Gastrocnemius medialis (tissue), 4 donors: Measurements from ENCODE around the gene RAB4A.

Experiments
- CTCF ChIP-seq, 5 experiments: fragments of 450-650 bp in 3 of 5; fragments of 200-600 bp in 2 of 5; sonication (generic) in 2 of 5; IDR thresholded peaks in 4 of 5; conservative IDR thresholded peaks in 1 of 5; 1 replicate in 4 of 5; 2 replicates in 1 of 5; pipeline ENCODE4 v1.5.1; 2016 to 2019; ENCODE audit warnings: antibody characterized with exemption in 5 of 5, mild to moderate bottlenecking in 3 of 5, moderate library complexity in 3 of 5
- POLR2A ChIP-seq, 2 donors: fragments of 450-650 bp; IDR thresholded peaks; one replicate each; pipeline ENCODE4 v1.6.1; 2017; ENCODE audit warnings: antibody characterized with exemption in 2 of 2, mild to moderate bottlenecking in 2 of 2, moderate library complexity in 2 of 2

- TF ChIP-seq CTCF (IDR thresholded peaks at IDR 0.05 in 4 of 5, conservative IDR thresholded peaks at IDR 0.05 in 1 of 5) = no peak
- TF ChIP-seq POLR2A (IDR thresholded peaks at IDR 0.05) = peak in 1 of 2 donors; percentile 14
Measured at GRCh38 chr1:229229721-229230139, 41.2 kb upstream of the RAB4A start.
